CD4-positive, alpha-beta T cell treated with Interleukin-4 for 4 hours (primary cell): ENCODE results near the gene CAAP1.
A peak's percentile ranks its signal among the peaks of the same experiment; 100 is the strongest.
"Not testable (repeated sequence)": the region's sequence is repeated elsewhere in the genome, so short reads cannot be mapped to it uniquely, and the experiment has no call there.

Source experiments
- DNase-seq: peaks from one replicate; pipeline ENCODE4 v3.0.0-alpha.2; 2020

The CAAP1 gene

GRCh38 chr9:26892251-26893029, at the start of gene CAAP1:
Gene CAAP1 (minus strand): TSS chr9:26892802. CDS start chr9:26892715, 87 bp downstream.
- peak; percentile 91 for DNase-seq

- DNase-seq: no peak
Observed at GRCh38 chr9:26940779-26941178, 48.2 kb upstream of the CAAP1 start.

- DNase-seq: no peak
Observed at GRCh38 chr9:26939955-26940711, 47.5 kb upstream of the CAAP1 start.

- DNase-seq: no peak
Observed at GRCh38 chr9:26937816-26938371, 45.3 kb upstream of the CAAP1 start.

GRCh38 chr9:26935847-26936246, 43.2 kb upstream of the CAAP1 start:
- no peak for DNase-seq

GRCh38 chr9:26928902-26929495, 36.4 kb upstream of the CAAP1 start:
- no peak for DNase-seq

- no peak for DNase-seq
Observed at GRCh38 chr9:26925609-26926008, 33.0 kb upstream of the CAAP1 start.

- no peak for DNase-seq
Observed at GRCh38 chr9:26919698-26920097, 27.1 kb upstream of the CAAP1 start.

- no peak for DNase-seq
Observed at GRCh38 chr9:26913138-26913668, 20.6 kb upstream of the CAAP1 start.

- DNase-seq: no peak
Observed at GRCh38 chr9:26904671-26905070, 12.1 kb upstream of the CAAP1 start.

GRCh38 chr9:26904070-26904469, 11.5 kb upstream of the CAAP1 start:
- no peak for DNase-seq

- DNase-seq: no peak
Observed at GRCh38 chr9:26893030-26893676, 551 bp upstream of the CAAP1 start.

GRCh38 chr9:26891726-26892125, 876 bp downstream of the CAAP1 start:
- no peak for DNase-seq

GRCh38 chr9:26888271-26888670, 4.3 kb downstream of the CAAP1 start:
- DNase-seq: no peak

GRCh38 chr9:26882154-26882553, 10.4 kb downstream of the CAAP1 start:
- no peak for DNase-seq

- DNase-seq: no peak
Observed at GRCh38 chr9:26880262-26880661, 12.3 kb downstream of the CAAP1 start.

GRCh38 chr9:26875155-26875554, 17.4 kb downstream of the CAAP1 start:
- DNase-seq: not testable (repeated sequence)

- no peak for DNase-seq
Observed at GRCh38 chr9:26870292-26870691, 22.3 kb downstream of the CAAP1 start.

- DNase-seq: no peak
Observed at GRCh38 chr9:26863074-26863473, 29.5 kb downstream of the CAAP1 start.

GRCh38 chr9:26856413-26857032, 36.1 kb downstream of the CAAP1 start:
- no peak for DNase-seq

GRCh38 chr9:26850995-26851394, 41.6 kb downstream of the CAAP1 start:
- no peak for DNase-seq

- DNase-seq: no peak
Observed at GRCh38 chr9:26833792-26834191, 58.8 kb downstream of the CAAP1 start.
